Stromal cell of bone marrow (primary cell): ENCODE data around the gene DUSP7.
A peak's percentile ranks its signal among the peaks of the same experiment; 100 is the strongest.

Experiments used
- DNase-seq: peaks from one replicate; pipeline ENCODE4 v3.0.0-alpha.2; 2012; ENCODE audit warnings: low read depth

Gene DUSP7

GRCh38 chr3:52056521-52056967, at the start of gene DUSP7:
DUSP7 (minus strand) TSS chr3:52056571; CDS start chr3:52056366, 205 bp downstream.
- DNase-seq = peak; percentile 46

DNA sequence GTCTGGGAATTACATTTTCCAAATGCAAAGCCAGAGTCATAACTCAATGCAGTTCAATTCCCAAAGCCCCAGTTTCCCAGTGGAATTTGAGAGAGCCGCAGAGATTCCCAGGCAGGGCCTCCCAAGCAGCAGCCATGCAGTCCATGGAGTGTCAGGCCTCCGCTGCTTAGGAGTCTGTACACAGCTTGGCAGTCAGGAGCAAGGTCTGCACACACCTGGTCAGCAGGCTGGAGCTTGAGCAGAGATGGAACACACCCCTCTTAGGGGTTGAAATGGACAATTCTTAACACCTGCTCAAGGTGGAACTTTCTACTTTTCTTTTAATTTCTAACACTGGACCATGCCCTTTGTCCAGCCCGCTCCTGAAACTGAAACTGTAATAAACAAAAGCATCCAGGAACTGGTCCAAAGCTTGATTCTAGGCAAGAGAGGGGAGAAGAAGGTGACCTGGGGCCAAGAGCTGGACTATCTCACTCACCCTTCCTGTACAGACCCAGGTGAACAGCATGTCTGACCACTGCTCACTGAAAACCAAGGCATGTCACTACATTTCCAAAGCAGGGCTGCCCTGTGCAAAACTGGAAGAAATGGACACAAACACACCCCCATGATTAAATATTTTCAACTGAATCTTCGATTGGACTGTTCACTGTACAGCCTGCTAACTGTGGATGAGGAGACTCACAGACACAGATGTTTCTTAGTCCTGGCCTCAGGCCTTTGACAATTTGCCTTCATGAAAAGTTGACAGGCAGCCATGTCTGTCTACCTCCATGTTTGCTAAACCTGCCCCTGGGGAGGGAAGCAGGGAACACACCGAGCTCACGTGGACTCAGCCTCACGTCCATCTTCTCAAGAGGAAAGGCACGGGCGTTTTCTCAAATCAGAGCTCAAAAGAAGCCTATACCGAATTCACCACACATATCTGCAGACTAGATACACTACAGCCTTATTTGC, 48.6 kb upstream of the DUSP7 start:
- DNase-seq = no peak

DNA sequence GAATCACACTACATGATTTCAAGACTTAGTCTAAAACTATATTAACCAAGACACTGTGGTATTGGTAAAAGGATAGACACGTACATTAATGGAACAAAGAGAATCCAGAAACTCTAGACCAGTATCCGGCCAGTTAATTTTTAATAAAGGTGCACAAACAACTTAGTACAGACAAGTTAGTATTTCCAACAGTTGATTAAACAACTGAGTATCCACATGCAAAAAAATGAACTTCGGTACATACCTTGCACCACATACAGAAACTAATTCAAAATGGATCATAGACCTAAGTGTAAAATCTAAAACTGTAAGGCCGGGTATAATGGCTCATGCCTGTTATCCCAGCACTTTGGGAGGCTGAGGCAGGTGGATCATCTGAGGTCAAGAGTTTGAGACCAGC, 46.6 kb upstream of the DUSP7 start:
- DNase-seq = no peak

DNA sequence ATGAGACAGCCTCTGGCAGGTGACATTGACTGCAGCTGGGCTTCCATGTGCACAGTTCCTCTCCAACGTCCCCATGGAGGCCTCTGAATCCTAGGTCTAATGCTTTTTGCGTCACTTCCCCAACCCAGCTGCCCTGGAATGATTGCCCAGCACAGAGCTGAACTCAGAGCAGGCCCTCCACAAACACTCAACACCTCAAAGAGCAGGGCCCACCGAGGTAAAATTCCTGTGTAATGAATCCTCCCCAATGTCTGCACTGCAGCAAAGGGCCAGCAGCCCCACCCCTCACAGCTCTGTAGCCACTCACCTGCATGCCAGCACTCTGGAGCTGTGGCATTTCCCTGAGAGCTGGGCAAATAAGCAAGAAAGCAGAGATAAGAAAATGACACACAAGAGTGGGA, 42.6 kb upstream of the DUSP7 start:
- no peak for DNase-seq

DNA sequence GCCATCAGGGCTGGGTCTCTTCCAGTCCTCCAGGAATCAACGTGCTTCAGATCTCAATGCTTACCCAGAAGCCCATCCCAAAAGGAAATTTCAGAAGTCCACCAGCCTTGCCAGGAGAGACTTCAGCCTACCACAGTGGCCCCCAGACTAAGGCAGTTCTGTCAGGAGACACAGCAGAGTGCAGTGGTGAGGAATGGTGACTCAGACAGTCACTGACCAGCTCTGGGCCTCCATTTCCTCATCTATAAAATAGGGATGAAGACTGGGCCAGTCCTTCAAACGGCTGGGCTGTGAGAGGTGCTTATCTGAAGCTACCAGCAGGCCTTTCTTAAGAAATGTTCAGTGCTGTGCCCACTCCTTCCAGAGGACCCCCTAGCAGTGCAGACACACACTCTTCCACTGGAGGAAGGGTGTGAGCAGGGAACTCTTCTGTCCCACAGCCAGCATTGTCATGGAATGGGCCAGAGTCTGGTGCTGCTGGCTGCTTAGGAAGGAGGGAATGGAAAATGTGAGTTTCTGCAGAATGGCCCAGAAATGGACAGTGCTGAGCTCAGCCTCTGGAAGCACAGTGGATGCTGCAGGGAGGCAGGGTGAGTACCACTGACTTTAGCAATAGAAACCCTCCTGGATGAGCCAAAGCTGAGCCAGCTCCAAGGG, 41.6 kb upstream of the DUSP7 start:
- no peak for DNase-seq

- DNase-seq = no peak
Measured at GRCh38 chr3:52095990-52096775, 39.8 kb upstream of the DUSP7 start.

DNA sequence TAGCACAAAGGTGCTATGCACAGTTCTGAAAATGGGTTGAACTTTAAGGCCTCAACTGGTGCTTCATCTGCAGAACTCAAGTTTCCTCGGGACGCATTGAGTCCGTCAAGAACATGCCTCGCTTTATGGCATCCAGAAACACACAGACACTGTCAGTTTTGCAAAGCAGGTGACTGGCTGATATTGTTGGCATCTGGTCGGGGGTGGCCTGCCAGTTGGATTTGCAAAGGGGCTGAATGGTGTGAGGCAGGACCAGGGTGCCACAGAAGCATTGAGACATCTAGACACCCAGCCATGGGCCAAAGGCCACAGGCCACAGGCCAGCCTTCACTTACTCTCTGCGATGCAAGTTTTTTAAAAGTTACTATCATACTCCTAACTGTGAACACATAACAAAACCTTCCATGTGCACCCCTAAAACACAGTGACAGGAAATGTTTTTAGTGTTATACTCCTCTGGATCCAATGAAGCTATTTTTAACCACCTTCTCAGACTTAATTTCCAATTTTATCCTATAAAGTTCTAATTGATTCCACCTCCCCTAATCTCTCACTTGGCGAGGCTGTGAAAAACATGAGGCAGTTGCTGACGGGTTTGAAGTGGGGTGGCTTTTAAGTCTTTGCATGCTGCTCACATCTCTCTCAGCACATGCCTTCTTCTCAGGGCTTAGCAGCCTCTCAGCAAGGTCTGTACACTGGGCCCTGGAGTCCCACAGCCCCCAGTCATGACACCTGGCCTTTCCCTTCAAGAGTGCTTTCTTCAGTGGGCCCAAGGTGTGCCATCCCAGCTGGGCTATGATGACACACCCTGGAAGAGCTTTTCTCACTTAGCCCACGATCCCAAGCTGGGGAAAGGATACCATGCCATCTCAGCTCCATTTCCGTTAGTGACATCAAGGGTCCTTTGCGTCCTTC, 38.5 kb upstream of the DUSP7 start:
- DNase-seq = no peak

GRCh38 chr3:52093756-52094545, 37.6 kb upstream of the DUSP7 start:
- DNase-seq = no peak

GRCh38 chr3:52092891-52093290, 36.5 kb upstream of the DUSP7 start:
- no peak for DNase-seq

DNA sequence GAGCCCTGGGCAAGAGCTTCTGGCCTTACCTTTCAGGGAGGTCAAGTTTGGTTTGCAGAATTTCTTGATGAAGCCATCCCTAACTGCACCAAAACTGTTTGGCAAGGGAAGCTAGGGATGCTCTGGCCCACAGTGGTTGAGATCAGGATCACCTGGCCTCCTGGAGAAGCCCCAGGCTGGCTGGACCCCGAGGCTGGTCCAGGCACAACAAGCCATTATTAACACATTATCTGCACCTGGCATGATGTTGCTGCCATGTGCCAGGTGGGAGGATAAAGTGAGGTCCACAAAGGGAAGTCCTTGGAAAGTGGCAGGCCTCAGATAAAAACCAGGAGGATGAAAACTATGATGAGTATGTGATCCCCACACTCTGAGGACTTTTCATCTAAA, 35.9 kb upstream of the DUSP7 start:
- no peak for DNase-seq

- peak; percentile 40 for DNase-seq
Measured at GRCh38 chr3:52091586-52092270, 35.4 kb upstream of the DUSP7 start.

DNA sequence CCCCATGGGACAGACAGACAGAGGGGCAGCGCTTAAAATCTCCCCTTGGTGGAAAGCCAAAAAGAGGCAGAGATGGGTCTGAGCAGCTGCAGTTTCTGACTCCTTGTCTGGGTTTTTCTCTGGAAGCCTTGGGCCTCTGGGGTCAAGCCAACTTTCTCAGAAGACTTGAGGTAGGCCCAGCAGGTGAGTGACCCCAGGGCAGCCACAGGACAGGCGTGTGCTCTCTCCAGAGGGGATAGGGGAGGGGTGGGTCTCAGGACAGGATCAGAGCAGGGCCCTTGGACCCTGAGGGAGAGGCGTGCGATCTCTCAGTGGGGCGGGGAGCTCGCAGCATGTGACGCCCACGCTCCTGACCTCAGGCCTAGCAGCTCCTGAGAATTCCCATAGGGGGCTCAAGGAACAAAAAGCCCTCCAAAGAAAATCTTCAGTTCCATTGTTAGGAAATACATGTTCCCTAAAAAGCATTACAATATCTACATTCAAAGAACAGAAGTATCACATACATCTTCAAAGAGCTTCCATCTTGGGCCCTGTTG, 34.6 kb upstream of the DUSP7 start:
- DNase-seq = no peak

GRCh38 chr3:52090131-52090932, 34.0 kb upstream of the DUSP7 start:
- DNase-seq = peak; percentile 91

DNA sequence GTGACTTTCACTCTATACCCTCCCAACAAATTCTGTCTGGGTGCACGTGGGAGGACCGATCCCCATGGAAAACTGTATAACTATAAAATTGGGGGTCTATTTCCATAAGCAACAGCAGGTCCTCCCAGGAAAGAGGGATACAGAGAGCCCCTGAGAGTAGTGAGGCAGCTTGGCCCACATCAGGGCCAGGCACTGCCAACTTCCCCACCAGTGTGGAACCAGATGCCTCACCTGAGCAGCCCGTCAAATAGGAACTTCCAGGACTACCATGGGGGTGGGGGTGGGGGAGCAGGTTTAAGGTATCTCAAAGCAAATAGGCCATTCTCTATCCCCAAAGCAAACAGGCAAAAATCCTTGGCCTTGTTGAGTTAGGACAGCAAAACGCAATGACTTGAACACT, 33.3 kb upstream of the DUSP7 start:
- DNase-seq = no peak

DNA sequence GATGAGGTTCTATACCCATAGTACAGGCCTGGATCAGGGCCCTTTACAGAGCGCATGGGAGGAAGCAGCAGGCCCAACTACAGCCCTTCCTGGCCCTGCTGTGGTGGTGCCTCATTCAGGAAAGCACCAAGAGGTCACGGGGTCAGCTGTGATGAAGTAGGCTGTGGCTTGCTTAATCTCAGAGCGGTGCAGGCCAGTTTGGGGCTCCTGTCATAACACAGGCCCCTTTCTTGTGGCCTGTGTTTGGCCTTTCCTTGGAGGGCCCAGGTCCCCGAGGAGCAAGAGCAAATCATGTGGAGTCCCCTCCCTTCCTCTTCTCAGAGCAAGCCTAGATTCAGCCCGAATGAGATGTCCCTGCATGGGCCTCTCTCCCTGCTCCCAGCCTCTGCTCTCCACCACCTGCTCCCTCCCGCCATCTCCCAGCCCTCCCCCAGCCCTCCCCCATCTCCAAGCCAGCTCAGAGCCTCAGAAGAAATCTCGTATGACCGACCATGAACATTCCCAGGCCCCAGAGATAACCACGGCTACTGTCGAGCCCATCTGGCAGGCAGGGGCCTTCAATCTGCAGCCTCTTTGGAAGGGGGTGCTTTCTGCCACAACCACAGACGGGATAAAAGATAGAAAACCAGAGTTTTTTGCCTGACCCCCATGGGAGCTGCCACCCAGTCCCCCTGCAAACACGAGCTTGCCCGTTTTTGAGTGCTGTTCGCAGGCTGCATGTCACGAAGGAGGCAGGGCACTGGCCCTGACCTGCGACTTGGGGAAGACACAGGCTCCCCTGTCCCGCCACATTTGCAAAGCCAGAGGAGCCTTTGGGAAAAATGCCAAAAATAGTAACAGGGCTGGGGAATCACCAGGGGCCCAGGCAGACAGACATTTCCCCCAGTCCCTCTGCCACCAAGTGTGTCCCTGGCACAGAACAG, 32.3 kb upstream of the DUSP7 start:
- peak; percentile 86 for DNase-seq

DNA sequence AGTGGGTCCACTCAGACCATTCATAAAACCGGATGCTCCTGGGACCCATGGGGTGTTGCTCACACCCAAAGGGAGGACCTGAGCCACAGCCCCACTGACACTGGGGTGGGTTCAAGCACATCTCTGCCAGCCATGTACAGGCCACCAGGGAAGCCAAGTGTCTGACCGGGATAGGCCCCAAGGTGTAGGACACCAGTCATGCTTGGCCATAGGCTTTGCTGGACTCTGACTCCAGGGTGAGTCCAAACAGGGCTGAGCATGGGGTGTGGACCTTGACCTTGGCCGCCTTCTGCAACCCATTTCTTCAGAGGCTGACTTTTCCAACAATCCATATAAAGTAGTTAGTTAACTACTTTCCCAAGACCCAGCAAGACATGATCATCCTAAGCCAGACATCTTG, 31.4 kb upstream of the DUSP7 start:
- no peak for DNase-seq

DNA sequence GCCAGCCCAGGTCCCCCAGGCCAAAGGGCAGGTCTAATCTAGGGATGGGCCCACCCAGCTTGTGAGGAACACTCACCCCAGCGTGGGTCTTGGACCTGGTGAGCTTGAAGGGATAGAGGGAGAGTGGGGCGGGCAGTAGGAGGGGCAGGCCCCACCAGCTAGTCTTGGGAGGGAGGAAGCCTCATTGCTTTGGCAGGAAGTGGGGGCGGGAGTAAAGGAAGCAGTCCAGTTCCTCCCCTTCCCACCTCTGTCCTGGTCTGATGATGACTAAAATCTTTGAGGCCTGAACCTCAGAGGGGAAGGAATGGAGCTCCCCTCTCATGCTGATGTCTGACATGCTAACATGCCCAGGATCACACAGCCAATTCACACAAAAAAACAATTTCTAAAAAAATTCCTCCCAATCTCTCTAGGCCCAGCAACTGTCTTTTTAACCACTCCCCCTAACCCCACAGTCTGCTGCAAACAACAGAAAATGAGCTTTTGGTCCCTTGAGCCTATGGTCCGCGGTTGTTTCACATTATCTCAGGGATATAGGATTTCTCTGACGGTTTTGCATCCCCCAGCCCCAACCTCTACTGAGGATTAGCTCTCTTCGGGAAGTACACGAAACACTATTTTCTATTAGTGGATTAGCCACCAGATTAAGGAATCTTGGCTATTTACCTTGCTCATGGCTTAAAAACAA, 30.7 kb upstream of the DUSP7 start:
- DNase-seq = peak; percentile 36
